Ramos (cell line): ENCODE measurements around the gene PTPRG.
"Not testable (repeated sequence)": the region's sequence is repeated elsewhere in the genome, so short reads cannot be mapped to it uniquely, and the experiment has no call there.

Experiments used
- in situ Hi-C: fragments of 300-500 bp; cut with MboI; formaldehyde crosslinking; loops from one replicate; pipeline ENCODE4 v1.14.3; 2022; ENCODE audit warnings: low sequenced_read_pairs; ENCODE audit not compliant: unreplicated experiment

PTPRG gene

GRCh38 chr3:61807865-61808276 lies 246.5 kb downstream of the PTPRG start:
- in situ Hi-C loops, result no loop called here

- in situ Hi-C loops, result no loop called here
Measured at GRCh38 chr3:61808526-61808925, 247.2 kb downstream of the PTPRG start.

GRCh38 chr3:61808999-61809398 lies 247.6 kb downstream of the PTPRG start:
- in situ Hi-C loops, result no loop called here

DNA sequence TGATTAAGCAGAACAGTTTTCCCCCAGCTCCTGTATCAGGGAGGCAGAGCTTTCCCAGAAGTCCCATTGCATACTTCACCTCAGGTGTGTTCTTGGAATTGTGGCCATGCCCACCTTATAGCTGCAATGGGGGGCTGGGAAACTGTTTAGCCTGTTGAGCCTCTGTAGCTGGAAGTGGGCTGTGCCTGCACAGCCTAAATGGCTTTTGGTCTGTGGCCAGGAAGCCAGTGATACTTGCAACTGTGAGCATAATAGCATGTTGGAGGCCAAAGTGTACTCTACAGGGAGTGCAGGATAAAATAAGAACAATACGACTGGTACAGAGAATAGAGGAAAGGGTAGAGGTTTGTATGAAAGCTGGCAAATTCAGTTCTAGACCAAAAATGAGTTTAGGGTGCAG lies 248.5 kb downstream of the PTPRG start:
- in situ Hi-C loops, result no loop called here

DNA sequence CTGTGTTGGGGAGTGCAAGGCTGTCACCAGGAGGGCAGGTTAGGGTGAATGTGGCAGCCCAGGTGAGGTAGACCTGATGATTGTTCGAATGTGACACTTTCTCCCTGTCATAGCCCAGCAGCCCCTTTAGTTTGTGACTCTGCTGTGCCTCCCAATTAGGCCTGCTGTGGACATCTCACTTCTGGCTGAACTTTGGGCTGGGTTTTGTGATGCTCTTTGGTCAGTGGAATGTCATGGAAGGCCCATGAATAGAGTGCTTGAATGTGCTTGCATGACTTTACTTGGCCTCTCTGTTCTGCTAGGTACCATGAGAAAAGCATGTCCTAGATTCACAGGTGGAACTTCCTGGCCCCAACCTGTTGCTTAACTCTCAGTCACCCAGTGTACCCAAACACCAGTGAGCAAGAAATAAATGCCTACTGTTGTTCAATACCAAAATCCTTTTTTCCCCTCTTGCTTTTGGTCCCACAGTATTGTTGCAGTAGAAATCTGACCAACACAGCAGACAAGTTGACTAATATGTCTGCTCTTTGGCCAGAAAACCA lies 249.7 kb downstream of the PTPRG start:
- in situ Hi-C loops, result no loop called here

- in situ Hi-C loops, result no loop called here
Measured at GRCh38 chr3:61811652-61812051, 250.3 kb downstream of the PTPRG start.

GRCh38 chr3:61812085-61812484 lies 250.7 kb downstream of the PTPRG start:
- in situ Hi-C loops, result no loop called here

- in situ Hi-C loops, result no loop called here
Measured at GRCh38 chr3:61812517-61812916, 251.1 kb downstream of the PTPRG start.

DNA sequence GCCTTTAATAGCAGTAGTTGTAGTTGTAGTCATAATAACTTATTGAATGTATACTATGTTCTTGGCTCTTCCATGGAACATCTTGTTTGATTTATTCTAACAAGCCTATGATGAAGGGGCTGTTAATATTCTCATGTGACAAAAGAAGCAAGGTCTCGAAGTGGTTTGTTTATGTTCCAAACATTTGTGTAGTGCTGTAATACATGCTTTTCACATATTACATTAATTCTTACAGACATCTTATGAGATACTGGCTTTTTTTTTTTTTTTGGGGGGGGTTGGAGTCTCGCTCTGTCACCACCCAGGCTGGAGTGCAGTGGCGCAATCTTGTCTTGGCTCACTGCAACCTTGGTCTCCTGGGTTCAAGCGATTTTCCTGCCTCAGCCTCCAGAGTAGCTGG lies 252.3 kb downstream of the PTPRG start:
- in situ Hi-C loops, result no loop called here

- in situ Hi-C loops, result no loop called here
Measured at GRCh38 chr3:61814674-61815073, 253.3 kb downstream of the PTPRG start.

DNA sequence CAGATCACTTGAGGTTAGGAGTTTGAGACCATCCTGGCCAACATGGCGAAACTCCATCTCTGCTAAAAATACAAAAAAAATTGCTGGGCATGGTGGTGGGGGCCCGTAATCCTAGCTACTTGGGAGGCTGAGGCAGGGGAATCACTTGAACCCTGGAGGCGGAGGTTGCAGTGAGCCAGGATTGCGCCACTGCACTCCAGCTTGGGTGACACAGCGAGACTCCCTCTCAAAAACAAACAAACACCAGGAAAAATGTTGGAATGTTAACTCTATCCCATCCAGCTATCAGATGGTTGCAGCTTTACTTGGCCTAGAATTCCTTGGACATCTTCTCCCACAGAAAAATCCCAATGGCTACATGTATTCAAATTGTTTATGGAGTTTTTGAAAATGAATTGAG lies 254.9 kb downstream of the PTPRG start:
- in situ Hi-C loops, result not testable (repeated sequence)

GRCh38 chr3:61819861-61820260 lies 258.5 kb downstream of the PTPRG start:
- in situ Hi-C loops, result no loop called here

GRCh38 chr3:61820306-61820992 lies 259.1 kb downstream of the PTPRG start:
- in situ Hi-C loops, result no loop called here

GRCh38 chr3:61821823-61822251 lies 260.5 kb downstream of the PTPRG start:
- in situ Hi-C loops, result no loop called here

DNA sequence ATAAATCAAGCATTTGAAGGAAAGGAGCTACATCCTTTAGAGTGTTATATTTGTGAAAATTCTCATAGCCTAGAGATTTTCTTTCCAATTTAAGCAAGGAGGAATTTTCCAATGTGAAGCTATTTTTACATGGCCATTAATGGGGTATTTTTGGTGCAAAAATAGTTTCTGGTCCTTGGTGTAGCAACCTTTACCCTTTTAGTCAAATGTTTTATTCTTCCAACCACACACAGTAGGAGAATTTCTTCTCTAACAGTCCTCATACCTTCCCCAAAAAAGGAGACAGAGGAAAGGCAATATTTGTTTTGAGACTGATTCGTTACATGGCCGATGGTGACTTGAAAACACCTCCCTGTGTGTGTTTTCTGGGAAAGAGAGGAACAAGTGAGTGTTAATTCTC lies 261.2 kb downstream of the PTPRG start:
- in situ Hi-C loops, result no loop called here

DNA sequence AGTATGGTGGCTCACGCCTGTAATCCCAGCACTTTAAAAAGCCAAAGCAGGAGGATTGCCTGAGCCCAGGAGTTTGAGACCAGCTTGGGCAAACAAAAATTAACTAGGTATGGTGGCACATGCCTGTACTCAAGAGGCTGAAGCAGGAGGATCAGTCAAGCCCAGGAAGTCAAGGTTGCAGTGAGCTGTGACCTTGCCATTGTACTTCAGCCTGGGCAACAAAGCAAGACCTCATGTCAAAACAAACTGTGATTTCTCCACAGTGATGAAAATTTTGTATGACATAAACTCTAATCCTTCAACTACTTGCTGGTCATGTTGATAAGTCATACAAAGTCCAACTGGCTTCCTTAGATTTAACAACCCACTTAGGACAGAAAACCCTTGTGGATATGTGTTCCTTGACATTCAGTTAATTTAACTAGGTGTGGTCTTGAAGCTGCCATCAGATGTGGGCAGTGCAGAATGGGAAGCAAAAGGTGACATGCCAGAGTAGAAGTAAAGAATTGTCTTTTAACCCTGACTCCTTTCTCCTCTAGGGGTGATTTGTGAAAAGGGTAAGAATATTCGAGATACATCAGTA lies 263.3 kb downstream of the PTPRG start:
- in situ Hi-C loops, result no loop called here

DNA sequence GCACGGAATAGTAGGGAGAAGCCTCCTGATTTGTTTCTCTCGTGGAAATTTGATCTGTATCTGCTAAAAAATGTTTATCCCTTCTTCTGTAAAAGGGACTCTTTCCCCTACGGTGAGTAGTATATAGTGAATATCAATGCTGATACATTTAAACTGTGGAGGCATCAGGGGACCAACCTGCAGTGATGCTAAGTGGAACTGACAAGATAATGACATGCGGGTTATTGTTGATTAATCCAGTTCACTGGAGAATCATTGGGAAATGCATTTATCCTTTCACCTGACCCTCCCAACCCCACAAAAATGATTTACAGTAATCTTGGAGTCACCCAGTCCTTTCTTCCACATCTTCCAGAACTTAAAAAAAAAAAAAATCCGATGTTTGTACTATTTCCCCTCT lies 264.8 kb downstream of the PTPRG start:
- in situ Hi-C loops, result no loop called here

GRCh38 chr3:61828184-61828874 lies 267.0 kb downstream of the PTPRG start:
- in situ Hi-C loops, result no loop called here

- in situ Hi-C loops, result no loop called here
Measured at GRCh38 chr3:61828880-61829721, 267.7 kb downstream of the PTPRG start.

GRCh38 chr3:61829722-61830350 lies 268.5 kb downstream of the PTPRG start:
- in situ Hi-C loops, result no loop called here
